ENCODE data around the gene ERBB2. TPM values are rescaled to one million over a fixed set of nuclear protein-coding genes. Genes with fewer than 3 reads are reported as not detected.

The ERBB2 gene
- total and polyA plus RNA-seq, 2 of the 13 experiments (the other 11 are each of a cell fraction or from before 2014, with no cell fraction given), result 57.7 to 64.1 TPM

- no peak for TF ChIP-seq TAF15 (IDR thresholded peaks at IDR 0.05; ENCODE audit: low read depth, low read length, poor library complexity, severe bottlenecking)
- no peak for TF ChIP-seq ZNF749 (CRISPR knock-in tag; IDR thresholded peaks at IDR 0.05; ENCODE audit: borderline replicate concordance)
- TF ChIP-seq CBX1 (IDR thresholded peaks at IDR 0.05; ENCODE audit: low read depth), result no peak
- TF ChIP-seq ZNF670 (CRISPR knock-in tag; IDR thresholded peaks at IDR 0.05; ENCODE audit: borderline replicate concordance), result no peak
- TF ChIP-seq CTCF (CRISPR knock-in tag; IDR thresholded peaks at IDR 0.05), result 0 out of 2 replicates have a peak, but pooled peaks have one; percentile 14
- TF ChIP-seq ZNF24 (IDR thresholded peaks at IDR 0.05), result no peak
- TF ChIP-seq ISX (CRISPR knock-in tag; conservative IDR thresholded peaks at IDR 0.05), result no peak
- TF ChIP-seq KDM6A (CRISPR knock-in tag; IDR thresholded peaks at IDR 0.05; ENCODE audit: low read depth), result no peak
- no peak for TF ChIP-seq ZMAT3 (CRISPR knock-in tag; conservative IDR thresholded peaks at IDR 0.05)
- TF ChIP-seq NCOR1 (IDR thresholded peaks at IDR 0.05; ENCODE audit: borderline replicate concordance, low read length), result no peak
- TF ChIP-seq MEIS2 (CRISPR knock-in tag; IDR thresholded peaks at IDR 0.05), result no peak
- no peak for TF ChIP-seq CREB1 (IDR thresholded peaks at IDR 0.05)
- TF ChIP-seq CREB1 (CRISPR knock-in tag; IDR thresholded peaks at IDR 0.05), result no peak
- no peak for TF ChIP-seq GABPB1 (CRISPR knock-in tag; IDR thresholded peaks at IDR 0.05)
- TF ChIP-seq ZNF414 (CRISPR knock-in tag; IDR thresholded peaks at IDR 0.05), result no peak
- TF ChIP-seq ADNP (CRISPR knock-in tag; IDR thresholded peaks at IDR 0.05), result no peak
- TF ChIP-seq HNF1A (IDR thresholded peaks at IDR 0.05; ENCODE audit: low read depth), result no peak
- no peak; the same call in 1 of the 2 replicates for TF ChIP-seq HNF1A (CRISPR knock-in tag; IDR thresholded peaks at IDR 0.05; ENCODE audit: borderline replicate concordance)
- TF ChIP-seq BCLAF1 (IDR thresholded peaks at IDR 0.05), result no peak
- TF ChIP-seq CENPT (CRISPR knock-in tag; IDR thresholded peaks at IDR 0.05; ENCODE audit: low read depth), result no peak
- no peak for TF ChIP-seq ZNF567 (CRISPR knock-in tag; IDR thresholded peaks at IDR 0.05; ENCODE audit: borderline replicate concordance)
- no peak for TF ChIP-seq ZFP62 (CRISPR knock-in tag; IDR thresholded peaks at IDR 0.05)
- no peak for TF ChIP-seq ARHGAP35 (CRISPR knock-in tag; IDR thresholded peaks at IDR 0.05; ENCODE audit: borderline replicate concordance)
These were observed at the start of gene ERBB2 (continued) for GRCh38 chr17:39699818-39700147.
